B cell (primary cell): ENCODE measurements around the gene ZNF516. TPM values are rescaled to one million over a fixed set of nuclear protein-coding genes. Genes with fewer than 3 reads are reported as not detected.
A peak's percentile ranks its signal among the peaks of the same experiment; 100 is the strongest.

Experiments
- ATAC-seq: fragments of 200-7000 bp; cut with Tn5 transposase; one replicate; pipeline ENCODE4 v1.10.0; 2021; ENCODE audit warnings: low read depth, mild to moderate bottlenecking, moderate number of reproducible peaks, moderate library complexity
- CTCF ChIA-PET: fragments of 350-600 bp; sonication (Branson Sonifier 250); formaldehyde crosslinking; loops from one replicate; lab custom pipeline; 2021; ENCODE audit warnings: antibody characterized with exemption, inconsistent platforms; lab: Charles Lee
- POLR2A ChIA-PET: fragments of 350-600 bp; sonication (Branson Sonifier 250); formaldehyde crosslinking; loops from one replicate; lab custom pipeline; 2021; ENCODE audit warnings: antibody characterized with exemption; lab: Charles Lee
- DNase-seq: peaks from one replicate; pipeline ENCODE4 v3.0.0; 2013
- H2AFZ ChIP-seq: 2 replicates; pipeline ENCODE4 v1.6.1; 2012; ENCODE audit warnings: mild to moderate bottlenecking, low read depth, low read length; ENCODE audit not compliant: insufficient read depth, poor library complexity, severe bottlenecking
- H3K27ac ChIP-seq, 2 donors: 1 replicate in 1 of 2; 2 replicates in 1 of 2; pipeline ENCODE4 v1.5.1; 2012 to 2013; ENCODE audit warnings: low read length in 2 of 2, mild to moderate bottlenecking in 2 of 2, moderate library complexity in 1 of 2
- H3K27me3 ChIP-seq, 4 experiments: fragments of 200-600 bp in 1 of 4; sonication (generic) in 1 of 4; replicated peaks in 1 of 4; 1 replicate in 2 of 4; 2 replicates in 2 of 4; pipeline versions ENCODE4 v1.6.1 to v1.7.0; 2013 to 2016; ENCODE audit warnings: low read length in 3 of 4, mild to moderate bottlenecking in 2 of 4, mixed read lengths in 1 of 4, moderate library complexity in 1 of 4; ENCODE audit not compliant: insufficient read depth in 4 of 4, control insufficient read depth in 3 of 4; ENCODE audit errors: control extremely low read depth in 1 of 4
- H3K36me3 ChIP-seq, 2 experiments: replicated peaks in 1 of 2; 1 replicate in 1 of 2; 2 replicates in 1 of 2; pipeline versions ENCODE4 v1.6.1 to v1.7.1; 2013; ENCODE audit warnings: low read length in 1 of 2; ENCODE audit not compliant: insufficient read depth in 2 of 2, control insufficient read depth in 1 of 2; ENCODE audit errors: control extremely low read depth in 1 of 2, extremely low read depth in 1 of 2
- H3K4me1 ChIP-seq, 2 donors: fragments of 200-600 bp in 1 of 2; sonication (generic) in 1 of 2; 1 replicate in 1 of 2; 2 replicates in 1 of 2; pipeline versions ENCODE4 v1.5.1 to v1.6.1; 2013 to 2017; ENCODE audit warnings: low read length in 2 of 2; ENCODE audit not compliant: control insufficient read depth in 2 of 2, insufficient read depth in 2 of 2
- H3K4me2 ChIP-seq: replicated peaks from 2 replicates; pipeline ENCODE3; 2012; ENCODE audit warnings: mild to moderate bottlenecking, low read depth, low read length; ENCODE audit not compliant: poor library complexity, severe bottlenecking
- H3K4me3 ChIP-seq, 5 experiments: fragments of 200-600 bp in 1 of 5; sonication (generic) in 1 of 5; 1 replicate in 3 of 5; 2 replicates in 2 of 5; pipeline versions ENCODE4 v1.5.1 to v1.7.0; 2011 to 2016; ENCODE audit warnings: low read length in 4 of 5, mild to moderate bottlenecking in 4 of 5, low read depth in 2 of 5, control low read depth in 1 of 5, moderate library complexity in 1 of 5; ENCODE audit not compliant: insufficient read depth in 1 of 5; ENCODE audit errors: control extremely low read depth in 1 of 5, extremely low read depth in 1 of 5
- H3K79me2 ChIP-seq: fragments of 200-600 bp; sonication (generic); one replicate; pipeline ENCODE4 v1.6.0; 2016; ENCODE audit warnings: low read length; ENCODE audit not compliant: control insufficient read depth, insufficient read depth
- H3K9ac ChIP-seq: fragments of 200-600 bp; sonication (generic); 2 replicates; pipeline ENCODE4 v1.6.1; 2017; ENCODE audit warnings: mild to moderate bottlenecking, low read length, moderate library complexity
- H3K9me3 ChIP-seq, 3 donors: one replicate each; pipeline versions ENCODE4 v1.6.1 to v1.7.1; 2013; ENCODE audit warnings: low read length in 2 of 3; ENCODE audit not compliant: control insufficient read depth in 2 of 3, insufficient read depth in 1 of 3; ENCODE audit errors: control extremely low read depth in 1 of 3
- H4K20me1 ChIP-seq: 2 replicates; pipeline ENCODE4 v1.6.0; 2012; ENCODE audit warnings: mild to moderate bottlenecking, low read length; ENCODE audit not compliant: insufficient read depth, control insufficient read depth, poor library complexity, severe bottlenecking
- H3K27ac Mint-ChIP-seq: one replicate; pipeline ENCODE4 v1.8.0; 2021; ENCODE audit warnings: mixed read lengths
- H3K27me3 Mint-ChIP-seq: one replicate; pipeline ENCODE4 v1.8.0; 2021; ENCODE audit warnings: mixed read lengths
- H3K4me1 Mint-ChIP-seq: one replicate; pipeline ENCODE4 v1.8.0; 2021; ENCODE audit warnings: mixed read lengths
- H3K4me3 Mint-ChIP-seq: one replicate; pipeline ENCODE4 v1.8.0; 2021; ENCODE audit warnings: mixed read lengths
- H3K9me3 Mint-ChIP-seq: one replicate; pipeline ENCODE4 v1.8.0; 2022; ENCODE audit warnings: mixed read lengths; ENCODE audit not compliant: insufficient read depth
- EZH2 ChIP-seq: IDR thresholded peaks from 2 replicates; pipeline ENCODE4 v1.6.1; 2012; ENCODE audit warnings: borderline replicate concordance, low read depth, mild to moderate bottlenecking, moderate library complexity, low read length; ENCODE audit not compliant: insufficient read depth, poor library complexity, severe bottlenecking
- WGBS: methylation state at CpG from one replicate; pipeline ENCODE4 v1.1.5; 2013; ENCODE audit warnings: missing lambda C conversion rate; ENCODE audit not compliant: insufficient coverage; 5-methylcytosine and 5-hydroxymethylcytosine counted together
- intact Hi-C: fragments of 100-400 bp; cut with micrococcal nuclease; formaldehyde crosslinking; loops from one replicate; pipeline ENCODE4 v1.10.0; 2022
- polyA plus RNA-seq: library from polyadenylated mRNA; depleted of rRNA; stranded (reverse); fragments of >200 nt; gene quantifications from 2 replicates; pipeline ENCODE4 v1.2.3, GENCODE V29; 2012
- total RNA-seq, 2 donors: library from RNA; stranded (reverse); fragments of 120-200 nt in 1 of 2; gene quantifications; 1 replicate in 1 of 2; 2 replicates in 1 of 2; pipeline versions ENCODE4 v1.2.3 to v1.2.4, GENCODE V29; 2013 to 2022
- TF ChIP-seq, protein P1 (sequence below): fragments of 200-600 bp; IDR thresholded peaks from one replicate; pipeline ENCODE4 v1.8.0; 2022; ENCODE audit warnings: antibody characterized with exemption, mild to moderate bottlenecking

Gene ZNF516
- total and polyA plus RNA-seq, 2 donors (not counting 1 experiment from before 2014, with no cell fraction given), result 6.7 to 27.1 TPM

DNA sequence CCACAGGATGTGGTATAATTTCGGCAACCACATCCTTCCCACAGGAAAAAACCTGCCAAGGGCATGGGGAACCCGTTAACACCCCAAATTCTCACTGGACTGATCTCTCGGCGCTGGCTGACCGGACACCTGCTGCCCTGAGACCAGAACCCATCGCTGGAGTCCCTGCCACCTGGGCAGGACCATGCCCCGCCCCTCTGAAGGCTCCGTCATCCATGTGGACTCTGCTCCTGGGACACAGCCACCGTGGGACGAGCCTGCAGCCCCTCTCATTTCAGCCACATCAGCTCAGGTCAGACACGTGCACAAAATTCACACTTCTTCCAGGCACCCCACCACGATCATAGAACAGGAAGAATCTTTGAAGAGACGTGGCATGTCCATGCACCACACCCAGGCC lies 108.2 kb downstream of the ZNF516 start:
- Histone ChIP-seq H3K4me2 (peak overlapping the region; percentile 26), H4K20me1 (peaks cover 81% of the 10 kb centered on the region), H3K4me1 (peaks cover 13 to 18% of the 10 kb centered on the region in 2 donors), H3K27me3 (no peaks in the 10 kb centered on the region), H2AFZ (no peak overlapping the region), H3K4me3 (no peak overlapping the region), H3K79me2 (peaks cover 62% of the 10 kb centered on the region), H3K27ac (no peak overlapping the region), H3K36me3 (peaks cover 0 to 2% of the 10 kb centered on the region in 2 experiments), H3K9me3 (peaks cover 0 to 9% (median 0%) of the 10 kb centered on the region in 3 donors), H3K9ac (no peak overlapping the region)
- DNase-seq, result no peak
- CTCF ChIA-PET, result interaction anchor here (3.3 kb wide), 1 partner anchor 11 kb away, joined by 12 read pairs; no protein-coding TSS in a partner anchor
- no peak for ATAC-seq
- intact Hi-C loops, result no loop called here
- no peaks in the 10 kb centered on the region for H3K27me3 Mint-ChIP-seq
- no peak overlapping the region for H3K27ac Mint-ChIP-seq
- POLR2A ChIA-PET, result no interaction called here
- H3K9me3 Mint-ChIP-seq, result no peaks in the 10 kb centered on the region
- H3K4me3 Mint-ChIP-seq, result no peak overlapping the region
- peaks cover 35% of the 10 kb centered on the region for H3K4me1 Mint-ChIP-seq
- TF ChIP-seq, protein P1, sequence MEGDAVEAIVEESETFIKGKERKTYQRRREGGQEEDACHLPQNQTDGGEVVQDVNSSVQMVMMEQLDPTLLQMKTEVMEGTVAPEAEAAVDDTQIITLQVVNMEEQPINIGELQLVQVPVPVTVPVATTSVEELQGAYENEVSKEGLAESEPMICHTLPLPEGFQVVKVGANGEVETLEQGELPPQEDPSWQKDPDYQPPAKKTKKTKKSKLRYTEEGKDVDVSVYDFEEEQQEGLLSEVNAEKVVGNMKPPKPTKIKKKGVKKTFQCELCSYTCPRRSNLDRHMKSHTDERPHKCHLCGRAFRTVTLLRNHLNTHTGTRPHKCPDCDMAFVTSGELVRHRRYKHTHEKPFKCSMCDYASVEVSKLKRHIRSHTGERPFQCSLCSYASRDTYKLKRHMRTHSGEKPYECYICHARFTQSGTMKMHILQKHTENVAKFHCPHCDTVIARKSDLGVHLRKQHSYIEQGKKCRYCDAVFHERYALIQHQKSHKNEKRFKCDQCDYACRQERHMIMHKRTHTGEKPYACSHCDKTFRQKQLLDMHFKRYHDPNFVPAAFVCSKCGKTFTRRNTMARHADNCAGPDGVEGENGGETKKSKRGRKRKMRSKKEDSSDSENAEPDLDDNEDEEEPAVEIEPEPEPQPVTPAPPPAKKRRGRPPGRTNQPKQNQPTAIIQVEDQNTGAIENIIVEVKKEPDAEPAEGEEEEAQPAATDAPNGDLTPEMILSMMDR, result no peak
- TF ChIP-seq EZH2, result no peak
- whole genome bisulfite sequencing, result 30% methylated on average over 13 of the region's 13 CpGs

DNA sequence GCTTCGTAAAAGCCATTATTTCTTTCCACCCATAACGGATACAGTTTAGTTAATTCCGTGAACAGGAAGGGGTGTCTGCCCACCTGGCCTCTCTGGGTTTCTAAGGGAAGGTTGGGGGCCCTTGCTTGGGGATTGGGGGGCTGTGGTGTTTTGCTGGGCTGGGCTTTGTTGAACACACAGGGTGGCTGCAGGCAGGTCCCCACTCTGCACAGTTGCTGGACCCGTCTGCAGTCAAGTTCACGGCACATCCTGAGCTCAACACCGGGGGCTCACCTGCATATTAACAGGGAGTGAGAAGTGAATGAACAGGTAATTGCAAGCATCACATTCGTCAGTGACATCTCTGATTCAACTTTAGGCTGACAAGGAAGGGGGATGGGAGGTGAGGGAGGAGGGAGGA lies 109.0 kb downstream of the ZNF516 start:
- Histone ChIP-seq H2AFZ (no peak overlapping the region), H3K36me3 (peaks cover 0 to 2% of the 10 kb centered on the region in 2 experiments), H3K9me3 (peaks cover 0 to 9% (median 0%) of the 10 kb centered on the region in 3 donors), H3K79me2 (peaks cover 54% of the 10 kb centered on the region), H3K9ac (no peak overlapping the region), H3K27me3 (no peaks in the 10 kb centered on the region), H3K27ac (no peak overlapping the region), H3K4me3 (no peak overlapping the region), H4K20me1 (peaks cover 73% of the 10 kb centered on the region), H3K4me2 (no peak overlapping the region), H3K4me1 (peaks cover 13 to 18% of the 10 kb centered on the region in 2 donors)
- no peak for DNase-seq
- H3K27me3 Mint-ChIP-seq, result no peaks in the 10 kb centered on the region
- intact Hi-C loops, result no loop called here
- no peak for TF ChIP-seq EZH2
- TF ChIP-seq, protein P1, result no peak
- ATAC-seq, result no peak
- CTCF ChIA-PET, result interaction anchor here (3.3 kb wide), 1 partner anchor 12 kb away, joined by 12 read pairs; no protein-coding TSS in a partner anchor
- no peak overlapping the region for H3K27ac Mint-ChIP-seq
- H3K9me3 Mint-ChIP-seq, result no peaks in the 10 kb centered on the region
- WGBS, result 97% methylated on average over 3 of the region's 7 CpGs
- POLR2A ChIA-PET, result no interaction called here
- H3K4me1 Mint-ChIP-seq, result peaks cover 28% of the 10 kb centered on the region
- no peak overlapping the region for H3K4me3 Mint-ChIP-seq
